Smooth muscle cell (in vitro differentiated cells): ENCODE measurements around the gene IL3. TPM values are rescaled to one million over a fixed set of nuclear protein-coding genes. Genes with fewer than 3 reads are reported as not detected.

Source experiments
- DNase-seq: peaks from one replicate; lab custom pipeline; 2025; ENCODE audit not compliant: unreplicated experiment; lab: John Stamatoyannopoulos, UW
- H2AFZ ChIP-seq: fragments of 200-600 bp; sonication (generic); 2 replicates; pipeline ENCODE4 v1.6.0; 2016; ENCODE audit warnings: antibody characterized with exemption, low read depth, mild to moderate bottlenecking
- H3F3A ChIP-seq: fragments of 200-600 bp; sonication (generic); 2 replicates; pipeline ENCODE4 v1.6.0; 2017; ENCODE audit warnings: antibody characterized with exemption, low read depth
- H3K27ac ChIP-seq: fragments of 200-600 bp; sonication (generic); 2 replicates; pipeline ENCODE4 v1.5.1; 2016; ENCODE audit warnings: low read depth, mild to moderate bottlenecking
- H3K27me3 ChIP-seq: fragments of 200-600 bp; sonication (generic); 2 replicates; pipeline ENCODE4 v1.6.1; 2016; ENCODE audit warnings: low read depth, mild to moderate bottlenecking
- H3K36me3 ChIP-seq: fragments of 200-600 bp; sonication (generic); 2 replicates; pipeline ENCODE4 v1.5.1; 2016; ENCODE audit warnings: low read depth
- H3K4me1 ChIP-seq: fragments of 200-600 bp; sonication (generic); 2 replicates; pipeline ENCODE4 v1.5.1; 2016; ENCODE audit warnings: low read depth
- H3K4me2 ChIP-seq: fragments of 200-600 bp; sonication (generic); 2 replicates; pipeline ENCODE4 v1.6.0; 2016; ENCODE audit warnings: mild to moderate bottlenecking
- H3K4me3 ChIP-seq: fragments of 200-600 bp; sonication (generic); 2 replicates; pipeline ENCODE4 v1.5.1; 2016; ENCODE audit warnings: mild to moderate bottlenecking
- H3K79me2 ChIP-seq: fragments of 200-600 bp; sonication (generic); 2 replicates; pipeline ENCODE4 v1.6.0; 2016; ENCODE audit warnings: low read depth, mild to moderate bottlenecking
- H3K9ac ChIP-seq: fragments of 200-600 bp; sonication (generic); 2 replicates; pipeline ENCODE4 v1.6.0; 2016; ENCODE audit warnings: low read depth
- H3K9me3 ChIP-seq: fragments of 200-600 bp; sonication (generic); replicated peaks from 2 replicates; pipeline ENCODE4 v1.5.1; 2016; ENCODE audit warnings: low read depth
- H4K20me1 ChIP-seq: fragments of 200-600 bp; sonication (generic); 2 replicates; pipeline ENCODE4 v1.6.0; 2016; ENCODE audit warnings: low read depth
- CTCF ChIP-seq: fragments of 200-600 bp; sonication (generic); IDR thresholded peaks from 2 replicates; pipeline ENCODE4 v1.5.1; 2017; ENCODE audit warnings: borderline replicate concordance, mild to moderate bottlenecking, antibody characterized with exemption; ENCODE audit not compliant: insufficient read depth, poor library complexity, severe bottlenecking
- WGBS: methylation state at CpG from one replicate; pipeline ENCODE4 v1.1.7; 2016; ENCODE audit warnings: low lambda C conversion rate; 5-methylcytosine and 5-hydroxymethylcytosine counted together
- polyA plus RNA-seq: library from polyadenylated mRNA; unstranded; fragments of >200 nt; fragmentation: Nextera tagmentation; extraction: Ambion mirVana; gene quantifications from 2 replicates; pipeline ENCODE4 v1.2.1, GENCODE V29; 2016
- total RNA-seq: library from RNA; depleted of rRNA; stranded (reverse); fragments of >200 nt; gene quantifications from 2 replicates; pipeline ENCODE4 v1.2.3, GENCODE V29; 2014

IL3 gene
- total and polyA plus RNA-seq, 2 experiments from 2014 or later = not detected

- H3F3A ChIP-seq = no peaks in the 10 kb centered on the region
- DNase-seq = no peak
- no peaks in the 10 kb centered on the region for H3K27me3 ChIP-seq
- H3K4me1 ChIP-seq = no peaks in the 10 kb centered on the region
- no peaks in the 10 kb centered on the region for H3K9me3 ChIP-seq
- no peak for TF ChIP-seq CTCF
- no peaks in the 10 kb centered on the region for H3K79me2 ChIP-seq
- no peak overlapping the region for H3K4me2 ChIP-seq
- H3K9ac ChIP-seq = no peak overlapping the region
- 89% methylated on average over 3 of the region's 3 CpGs for WGBS
- no peak overlapping the region for H3K27ac ChIP-seq
- no peak overlapping the region for H3K4me3 ChIP-seq
- H3K36me3 ChIP-seq = no peaks in the 10 kb centered on the region
- no peak overlapping the region for H2AFZ ChIP-seq
- H4K20me1 ChIP-seq = no peaks in the 10 kb centered on the region
Measured at GRCh38 chr5:132079619-132080018, 19.2 kb downstream of the IL3 start.

- Histone ChIP-seq H3K4me3 (no peak overlapping the region), H3K9ac (no peak overlapping the region), H4K20me1 (no peaks in the 10 kb centered on the region), H2AFZ (no peak overlapping the region), H3K4me1 (no peaks in the 10 kb centered on the region), H3K27ac (no peak overlapping the region), H3K79me2 (no peaks in the 10 kb centered on the region), H3K4me2 (no peak overlapping the region), H3K36me3 (no peaks in the 10 kb centered on the region), H3K27me3 (no peaks in the 10 kb centered on the region), H3F3A (no peaks in the 10 kb centered on the region), H3K9me3 (no peaks in the 10 kb centered on the region)
- WGBS = 89% methylated on average over 3 of the region's 3 CpGs
- no peak for TF ChIP-seq CTCF
- DNase-seq = no peak
Measured at GRCh38 chr5:132080595-132080994, 20.1 kb downstream of the IL3 start.

GRCh38 chr5:132081458-132081857, 21.0 kb downstream of the IL3 start:
- no peak for TF ChIP-seq CTCF
- no peak overlapping the region for H3K27ac ChIP-seq
- H3K9me3 ChIP-seq = no peaks in the 10 kb centered on the region
- H3K4me1 ChIP-seq = no peaks in the 10 kb centered on the region
- H3K9ac ChIP-seq = no peak overlapping the region
- no peaks in the 10 kb centered on the region for H4K20me1 ChIP-seq
- DNase-seq = no peak
- 97% methylated on average over 3 of the region's 3 CpGs for WGBS
- H3K4me3 ChIP-seq = no peak overlapping the region
- no peak overlapping the region for H3K4me2 ChIP-seq
- H3F3A ChIP-seq = no peaks in the 10 kb centered on the region
- no peaks in the 10 kb centered on the region for H3K36me3 ChIP-seq
- H3K79me2 ChIP-seq = no peaks in the 10 kb centered on the region
- no peaks in the 10 kb centered on the region for H3K27me3 ChIP-seq
- no peak overlapping the region for H2AFZ ChIP-seq

GRCh38 chr5:132082329-132083023, 22.0 kb downstream of the IL3 start:
- Histone ChIP-seq H3K36me3 (no peaks in the 10 kb centered on the region), H3K9me3 (no peaks in the 10 kb centered on the region), H3K27ac (no peak overlapping the region), H3K4me3 (no peak overlapping the region), H3K4me1 (no peaks in the 10 kb centered on the region), H3K27me3 (no peaks in the 10 kb centered on the region), H3K4me2 (no peak overlapping the region), H3K79me2 (no peaks in the 10 kb centered on the region), H2AFZ (no peak overlapping the region), H3K9ac (no peak overlapping the region), H4K20me1 (no peaks in the 10 kb centered on the region), H3F3A (no peaks in the 10 kb centered on the region)
- TF ChIP-seq CTCF = no peak
- 92% methylated on average over 8 of the region's 8 CpGs for WGBS
- DNase-seq = no peak
